OCI-LY7 (cell line): ENCODE results near the gene PRKN.

Experiments
- CTCF ChIP-seq: fragments of 200-600 bp; sonication (generic); conservative IDR thresholded peaks from 2 replicates; pipeline ENCODE4 v1.5.1; 2014; ENCODE audit warnings: mild to moderate bottlenecking, antibody characterized with exemption, low read length, moderate library complexity, mixed read lengths
- EZH2phosphoT487 ChIP-seq: fragments of 200-600 bp; sonication (generic); IDR thresholded peaks from 2 replicates; pipeline ENCODE4 v1.6.1; 2018; ENCODE audit warnings: low read depth, borderline replicate concordance, mild to moderate bottlenecking, mixed run types, antibody characterized with exemption, low read length, moderate library complexity, mixed read lengths

DNA sequence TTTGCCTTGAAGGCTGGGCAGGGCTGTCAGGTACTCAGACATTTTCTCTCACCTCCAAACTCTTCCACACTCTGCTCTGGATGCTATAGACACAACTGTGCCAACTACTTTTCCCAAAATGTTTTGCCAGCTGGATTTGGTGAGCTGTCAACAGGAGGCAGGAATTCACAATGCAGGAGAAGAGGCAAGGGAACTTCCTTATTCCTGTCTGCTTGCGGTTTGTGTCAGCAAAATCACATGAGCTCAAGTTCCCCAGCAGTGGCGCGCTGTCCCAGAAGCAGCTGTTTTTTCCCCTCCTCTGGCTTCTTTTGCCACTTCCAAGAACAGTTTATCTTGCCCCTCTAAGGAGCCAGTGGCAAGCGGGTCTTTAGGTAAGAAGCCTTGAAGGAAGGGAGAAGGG lies 608.2 kb downstream of the PRKN start:
- TF ChIP-seq EZH2phosphoT487 (no peak), CTCF (no peak)
